ENCODE data around the gene RAPGEF5. TPM values are rescaled to one million over a fixed set of nuclear protein-coding genes. Genes with fewer than 3 reads are reported as not detected.

The RAPGEF5 gene, protein sequence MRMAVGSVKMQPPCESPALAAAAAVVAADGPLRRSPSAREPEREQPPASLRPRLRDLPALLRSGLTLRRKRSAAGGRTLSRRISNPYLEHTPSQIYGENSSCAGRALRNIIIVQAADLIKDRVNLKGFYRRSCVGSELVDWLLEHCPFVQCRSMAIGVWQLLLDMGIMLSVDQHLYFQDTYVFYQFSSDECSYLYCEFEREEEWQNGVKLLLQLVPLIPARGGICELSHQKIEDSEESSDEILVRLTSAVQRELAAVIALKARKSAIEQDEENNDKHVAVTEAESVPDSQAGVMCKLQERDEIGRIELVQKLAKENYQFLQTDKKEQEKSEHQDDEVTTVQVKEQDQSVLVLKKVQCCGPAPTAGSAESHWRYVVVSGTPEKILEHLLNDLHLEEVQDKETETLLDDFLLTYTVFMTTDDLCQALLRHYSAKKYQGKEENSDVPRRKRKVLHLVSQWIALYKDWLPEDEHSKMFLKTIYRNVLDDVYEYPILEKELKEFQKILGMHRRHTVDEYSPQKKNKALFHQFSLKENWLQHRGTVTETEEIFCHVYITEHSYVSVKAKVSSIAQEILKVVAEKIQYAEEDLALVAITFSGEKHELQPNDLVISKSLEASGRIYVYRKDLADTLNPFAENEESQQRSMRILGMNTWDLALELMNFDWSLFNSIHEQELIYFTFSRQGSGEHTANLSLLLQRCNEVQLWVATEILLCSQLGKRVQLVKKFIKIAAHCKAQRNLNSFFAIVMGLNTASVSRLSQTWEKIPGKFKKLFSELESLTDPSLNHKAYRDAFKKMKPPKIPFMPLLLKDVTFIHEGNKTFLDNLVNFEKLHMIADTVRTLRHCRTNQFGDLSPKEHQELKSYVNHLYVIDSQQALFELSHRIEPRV
- total RNA-seq: 11.1 TPM
- long read RNA-seq: 0 reads

DNA sequence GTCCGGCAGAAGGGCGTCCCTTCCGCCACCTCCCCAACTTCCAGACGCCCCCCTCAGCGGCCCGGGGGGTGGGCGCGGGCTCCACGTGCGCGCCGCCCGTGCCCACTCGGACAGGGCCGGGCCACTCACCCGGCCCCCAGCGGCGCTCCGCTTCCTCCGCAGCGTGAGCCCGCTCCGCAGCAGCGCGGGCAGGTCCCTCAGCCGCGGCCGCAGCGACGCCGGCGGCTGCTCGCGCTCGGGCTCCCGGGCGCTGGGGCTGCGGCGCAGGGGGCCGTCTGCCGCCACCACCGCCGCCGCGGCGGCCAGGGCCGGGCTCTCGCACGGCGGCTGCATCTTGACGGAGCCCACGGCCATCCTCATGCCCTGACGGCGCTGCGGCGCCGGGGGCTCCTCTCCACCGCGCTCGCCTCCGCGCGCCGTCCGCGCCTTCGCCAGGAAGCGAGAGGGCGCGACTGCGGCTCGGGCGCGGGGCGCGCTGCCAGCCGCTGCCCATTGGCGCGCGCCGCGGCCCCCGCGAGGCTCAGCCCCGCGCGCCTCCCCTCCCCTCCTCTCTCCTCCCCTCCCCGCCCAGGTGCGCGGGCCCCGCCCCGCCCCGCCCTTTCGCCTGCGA, at the start of gene RAPGEF5:
TSS of gene RAPGEF5 (minus strand) at position 454 of the 610 bp plus-strand sequence. CDS start at position 360, 94 bp downstream.
- intact Hi-C loops (cut with DNase I): no loop called here
- ATAC-seq (ENCODE audit: poor library complexity) (peak; percentile 49), DNase-seq (no peak)

- no peak for ATAC-seq (ENCODE audit: poor library complexity)
- intact Hi-C loops (cut with DNase I): no loop called here
- no peak for DNase-seq
These were observed 49.8 kb upstream of the RAPGEF5 start for GRCh38 chr7:22406715-22407114.

GRCh38 chr7:22404421-22405023, 47.6 kb upstream of the RAPGEF5 start:
- ATAC-seq (ENCODE audit: poor library complexity) (no peak), DNase-seq (no peak)
- intact Hi-C loops (cut with DNase I): no loop called here

DNA sequence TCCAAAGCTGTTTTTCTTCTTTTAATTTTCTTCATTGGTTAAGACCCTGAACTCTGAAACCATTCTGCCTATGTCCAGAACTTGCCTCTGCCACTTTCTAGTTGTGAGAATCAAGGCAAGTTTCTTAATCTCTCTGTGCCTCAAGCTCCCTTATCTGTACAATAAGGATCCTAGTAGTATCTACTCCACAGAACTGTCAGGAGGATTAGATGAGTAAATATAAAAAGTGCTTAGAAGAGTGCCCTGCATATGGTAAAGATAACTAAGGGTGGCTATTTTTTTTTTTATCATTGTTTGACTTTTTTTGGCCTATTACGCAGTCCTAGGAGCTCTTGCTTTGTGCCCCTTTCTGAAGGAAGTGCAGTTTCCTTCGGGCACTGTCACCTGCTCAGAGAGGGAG, 46.4 kb upstream of the RAPGEF5 start:
- DNase-seq (no peak), ATAC-seq (ENCODE audit: poor library complexity) (no peak)
- intact Hi-C loops (cut with DNase I): no loop called here

DNA sequence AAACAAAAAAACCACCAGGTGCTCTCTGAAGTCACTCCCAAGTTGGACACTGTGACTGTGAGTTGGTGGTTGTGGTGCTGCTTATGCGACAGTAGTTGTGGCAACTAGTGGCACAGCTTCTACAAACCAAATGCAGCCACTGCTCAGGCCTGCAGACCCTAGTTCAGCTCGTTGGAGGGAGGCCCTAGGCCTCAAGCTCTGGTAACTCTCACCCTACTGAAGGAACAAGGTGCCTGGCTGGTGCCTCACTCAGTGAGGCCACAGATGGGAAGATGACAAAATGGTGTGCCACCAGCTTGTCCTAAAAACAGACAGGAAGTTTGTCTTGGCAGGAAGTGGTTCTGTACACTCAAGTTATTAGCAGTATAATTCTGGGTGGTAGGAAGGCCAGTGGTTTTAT, 45.3 kb upstream of the RAPGEF5 start:
- intact Hi-C loops (cut with DNase I): no loop called here
- DNase-seq: no peak
- ATAC-seq (ENCODE audit: poor library complexity): no peak

DNA sequence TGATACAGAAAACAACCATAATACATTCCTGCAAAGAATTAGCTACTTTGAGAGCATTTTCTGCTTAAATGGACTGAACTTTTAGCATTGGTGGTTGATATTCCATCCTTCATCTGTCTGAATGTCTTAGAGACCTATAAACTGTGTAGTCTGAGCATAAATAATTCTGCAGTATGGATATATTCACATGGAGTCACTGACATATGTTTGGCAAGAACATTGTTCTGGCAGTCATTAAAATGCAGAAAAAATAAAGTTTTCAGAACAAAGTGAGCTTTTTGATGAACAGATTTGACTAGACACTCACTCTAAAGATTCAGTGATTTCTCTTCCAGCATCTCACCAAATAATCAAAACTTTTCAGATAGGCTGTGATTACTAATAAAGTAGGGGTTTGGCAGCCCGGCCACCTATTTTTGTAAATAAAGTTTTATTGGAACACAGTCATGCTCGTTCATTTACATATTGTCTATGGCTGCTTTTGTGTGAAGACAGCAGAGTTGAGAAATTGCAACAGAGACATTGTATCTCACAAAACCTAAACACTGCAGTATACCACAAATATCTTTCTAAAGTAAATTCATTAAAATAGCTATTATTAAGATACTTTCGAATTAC, 44.1 kb upstream of the RAPGEF5 start:
- no peak for ATAC-seq (ENCODE audit: poor library complexity)
- no peak for DNase-seq
- intact Hi-C loops (cut with DNase I): no loop called here

DNA sequence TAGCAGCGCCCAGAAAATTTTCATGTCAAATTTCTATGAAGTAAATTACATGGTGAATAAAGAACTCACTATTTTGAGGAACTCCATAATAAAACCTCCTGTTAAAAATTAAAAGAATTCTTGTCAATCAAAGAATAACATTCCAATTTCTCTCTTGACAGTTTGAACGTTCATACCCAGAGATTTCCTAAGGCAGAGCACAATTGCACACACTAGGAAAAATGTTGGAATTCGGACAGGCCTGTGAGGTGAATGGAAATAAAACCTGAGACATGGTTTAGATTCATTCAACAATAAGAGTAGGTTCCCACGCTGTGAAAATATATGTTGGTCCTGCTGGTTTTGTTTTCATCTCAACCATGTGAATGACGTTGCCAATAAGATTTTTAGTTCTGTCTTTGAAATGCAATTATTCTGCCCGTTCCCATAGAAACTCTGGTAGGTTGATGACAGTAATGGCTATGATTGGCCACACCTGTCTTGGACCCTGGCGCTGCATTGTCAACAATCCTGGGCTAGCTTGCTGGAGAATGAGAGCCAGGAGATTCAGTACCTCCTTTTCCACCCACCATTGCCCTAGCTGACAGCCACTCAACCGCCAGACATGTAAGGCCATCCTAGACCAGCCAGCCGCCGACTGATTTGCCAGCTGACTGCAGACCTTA, 43.3 kb upstream of the RAPGEF5 start:
- intact Hi-C loops (cut with DNase I): no loop called here
- ATAC-seq (ENCODE audit: poor library complexity) (no peak), DNase-seq (no peak)

DNA sequence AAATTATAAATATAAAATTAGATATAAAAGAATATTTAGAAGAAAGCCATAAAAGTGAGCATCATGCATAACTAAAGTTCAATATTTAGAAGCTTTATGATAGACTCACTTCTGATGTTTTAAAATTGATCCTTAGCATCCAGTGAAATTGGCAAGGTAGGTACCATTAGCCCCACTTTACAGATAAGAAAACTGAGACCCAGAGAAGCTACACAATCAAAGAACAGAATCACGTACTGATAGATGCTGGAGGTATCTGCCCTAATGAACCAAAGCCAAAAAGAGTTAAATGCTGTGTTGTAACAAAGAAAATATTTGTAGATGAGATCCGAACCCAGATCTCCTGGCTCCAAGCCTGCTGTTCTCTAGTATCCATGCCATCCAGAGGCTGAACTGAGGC, 42.6 kb upstream of the RAPGEF5 start:
- ATAC-seq (ENCODE audit: poor library complexity): no peak
- intact Hi-C loops (cut with DNase I): no loop called here

DNA sequence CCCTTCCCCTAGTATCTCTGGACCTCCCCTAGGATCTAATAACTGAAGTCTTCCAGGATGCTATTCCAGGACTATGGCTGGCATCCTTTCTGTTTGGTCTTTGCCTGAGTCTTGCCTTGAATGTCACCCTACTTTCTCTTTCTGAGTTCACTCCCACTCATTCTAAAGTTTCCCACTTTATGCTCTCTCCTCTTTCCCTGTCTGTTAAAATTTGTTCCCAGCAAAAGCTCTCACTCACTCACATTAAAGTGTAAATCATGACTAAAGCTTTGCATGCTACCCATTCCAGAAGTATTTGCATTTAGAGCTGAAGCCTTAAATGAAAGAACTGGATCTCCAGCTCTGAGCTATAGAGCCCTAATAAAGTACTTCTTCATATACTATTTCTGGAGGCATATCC, 42.1 kb upstream of the RAPGEF5 start:
- no peak for DNase-seq
- ATAC-seq (ENCODE audit: poor library complexity): no peak
- intact Hi-C loops (cut with DNase I): no loop called here

More for the DNA sequence above, 42.6 kb upstream of the RAPGEF5 start:
- no peak for DNase-seq

DNA sequence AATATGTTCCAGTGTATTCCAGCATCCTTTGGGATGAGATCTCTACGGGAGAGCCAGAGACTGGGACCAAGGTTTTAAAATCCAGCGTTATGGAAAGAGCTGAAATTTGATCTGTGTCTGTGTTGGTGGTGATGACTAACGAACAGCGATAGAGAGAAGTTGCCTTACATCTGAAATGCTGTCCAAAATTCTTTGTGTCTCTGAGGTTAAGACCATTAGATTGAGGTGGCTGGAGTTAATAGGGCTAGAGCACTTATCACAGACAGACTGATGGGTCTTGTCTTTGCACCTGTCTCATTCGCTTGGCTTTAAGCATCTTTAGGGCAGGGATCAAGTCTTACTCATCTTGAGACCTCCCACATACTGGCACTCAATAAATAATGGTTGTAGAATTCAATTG, 41.0 kb upstream of the RAPGEF5 start:
- ATAC-seq (ENCODE audit: poor library complexity): no peak
- intact Hi-C loops (cut with DNase I): no loop called here

GRCh38 chr7:22395222-22395621, 38.3 kb upstream of the RAPGEF5 start:
- intact Hi-C loops (cut with DNase I): no loop called here
- no peak for ATAC-seq (ENCODE audit: poor library complexity)
- no peak for DNase-seq

More for the DNA sequence above, 41.0 kb upstream of the RAPGEF5 start:
- no peak for DNase-seq

DNA sequence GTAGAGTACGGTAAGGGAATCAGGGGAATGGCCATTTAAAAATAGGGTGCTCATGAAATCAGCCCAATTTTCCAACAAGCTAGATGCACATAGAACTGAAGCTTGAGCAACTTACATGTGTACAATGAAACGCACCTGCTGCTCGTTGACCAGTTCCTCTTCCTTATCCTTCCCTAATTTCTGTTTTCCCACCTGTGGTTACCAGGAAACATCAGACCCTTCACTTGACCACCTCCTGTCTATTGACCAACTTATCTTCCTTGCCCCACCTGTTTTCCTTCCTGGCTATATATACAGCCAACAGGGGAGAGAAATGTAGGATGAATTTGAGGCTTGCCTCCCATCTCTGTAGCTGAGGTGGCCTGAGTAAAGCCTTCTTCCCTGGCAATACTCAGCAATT, 37.8 kb upstream of the RAPGEF5 start:
- ATAC-seq (ENCODE audit: poor library complexity) (no peak), DNase-seq (no peak)
- intact Hi-C loops (cut with DNase I): no loop called here

DNA sequence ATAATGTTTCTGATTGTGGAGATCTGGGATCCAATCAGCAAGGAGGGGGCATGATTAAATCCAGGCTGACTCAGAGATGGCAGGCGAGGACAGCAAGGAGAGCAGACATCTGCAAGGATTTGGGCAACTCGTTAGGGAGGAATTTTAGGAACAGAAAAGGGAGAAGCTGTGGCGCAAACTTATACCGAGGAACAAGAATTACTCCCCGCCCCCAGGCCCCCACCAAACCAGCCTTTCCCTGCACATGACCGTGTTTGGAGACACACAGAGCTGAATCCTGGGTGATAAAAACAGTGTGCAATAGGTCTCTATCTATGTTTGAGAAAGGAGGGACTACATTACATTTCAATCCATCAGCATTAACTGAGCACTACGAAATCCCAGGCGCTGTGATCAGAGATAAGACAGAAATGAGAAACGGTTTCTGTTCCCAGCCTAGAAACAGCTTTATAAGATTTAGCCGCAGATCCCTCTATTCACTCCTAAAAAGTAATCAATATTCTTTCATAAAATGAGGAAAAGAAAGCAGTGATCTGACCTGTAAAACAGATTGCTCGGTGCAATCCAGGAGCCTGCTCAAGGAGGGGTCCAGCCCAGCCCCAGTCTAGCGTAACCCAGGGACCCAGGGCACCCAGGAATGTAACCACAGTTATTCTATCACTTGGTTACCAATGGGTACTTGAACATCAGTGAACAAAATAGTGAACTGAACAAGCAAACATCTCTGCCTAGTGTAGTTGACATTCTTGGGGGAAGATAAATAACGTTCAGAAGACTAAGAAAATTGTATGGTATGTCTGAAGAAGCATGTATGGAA, 37.2 kb upstream of the RAPGEF5 start:
- DNase-seq (no peak), ATAC-seq (ENCODE audit: poor library complexity) (no peak)
- intact Hi-C loops (cut with DNase I): no loop called here

DNA sequence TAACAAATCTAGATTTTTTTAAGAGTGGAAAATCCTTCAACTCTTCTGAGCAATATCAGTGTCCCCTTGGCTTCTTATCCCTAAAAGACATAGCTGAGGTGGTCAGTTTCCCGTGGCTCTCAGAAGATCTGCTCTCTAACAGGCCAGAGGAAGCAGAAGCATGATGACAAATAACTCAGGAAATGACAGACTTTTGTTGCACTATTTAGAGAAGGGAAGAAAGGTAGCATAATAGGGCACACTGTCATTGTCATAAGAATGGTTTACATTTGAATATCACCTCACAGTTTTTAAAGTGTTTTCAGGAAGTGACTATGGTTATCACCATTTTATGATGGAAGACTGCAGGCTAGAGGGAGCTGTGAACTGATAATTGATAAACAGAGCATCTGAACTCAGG, 33.6 kb upstream of the RAPGEF5 start:
- ATAC-seq (ENCODE audit: poor library complexity): no peak
- DNase-seq: no peak
- intact Hi-C loops (cut with DNase I): no loop called here

- DNase-seq (no peak), ATAC-seq (ENCODE audit: poor library complexity) (no peak)
- intact Hi-C loops (cut with DNase I): no loop called here
These were observed 32.9 kb upstream of the RAPGEF5 start for GRCh38 chr7:22389892-22390291.

- DNase-seq: no peak
- intact Hi-C loops (cut with DNase I): no loop called here
- no peak for ATAC-seq (ENCODE audit: poor library complexity)
These were observed 30.6 kb upstream of the RAPGEF5 start for GRCh38 chr7:22387583-22387982.

- intact Hi-C loops (cut with DNase I): no loop called here
- ATAC-seq (ENCODE audit: poor library complexity) (no peak), DNase-seq (no peak)
These were observed 29.9 kb upstream of the RAPGEF5 start for GRCh38 chr7:22386865-22387264.
